GM18517 (cell line): Measurements from ENCODE around the gene TOLLIP.

ENCODE experiments used
- ATAC-seq: cut with Tn5 transposase; IDR thresholded peaks from one replicate; pipeline ENCODE4 v1.9.1; 2021; ENCODE audit warnings: mild to moderate bottlenecking, moderate library complexity; ENCODE audit not compliant: unreplicated experiment

TOLLIP gene

DNA sequence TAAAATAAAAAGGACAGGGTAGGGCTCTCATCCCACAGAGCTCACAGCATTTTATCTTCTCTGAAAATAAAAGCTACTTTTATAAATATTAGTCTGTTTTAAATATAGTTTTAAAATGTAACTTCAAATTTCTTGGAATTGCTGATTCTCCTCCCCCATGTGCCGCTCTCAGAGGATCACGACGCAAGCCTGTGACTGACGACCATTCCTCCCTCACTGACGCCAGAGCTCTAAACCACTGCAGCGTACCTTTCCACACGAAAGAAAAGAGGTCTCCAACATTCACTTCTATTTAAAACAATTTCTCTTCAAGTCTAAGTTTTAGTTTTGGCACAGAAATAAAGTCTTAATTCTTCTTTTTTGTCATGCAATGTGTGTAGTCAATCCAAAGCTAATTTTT, 9.3 kb downstream of the TOLLIP start:
- ATAC-seq, result no peak

GRCh38 chr11:1299621-1300020, 9.8 kb downstream of the TOLLIP start:
- ATAC-seq, result no peak

DNA sequence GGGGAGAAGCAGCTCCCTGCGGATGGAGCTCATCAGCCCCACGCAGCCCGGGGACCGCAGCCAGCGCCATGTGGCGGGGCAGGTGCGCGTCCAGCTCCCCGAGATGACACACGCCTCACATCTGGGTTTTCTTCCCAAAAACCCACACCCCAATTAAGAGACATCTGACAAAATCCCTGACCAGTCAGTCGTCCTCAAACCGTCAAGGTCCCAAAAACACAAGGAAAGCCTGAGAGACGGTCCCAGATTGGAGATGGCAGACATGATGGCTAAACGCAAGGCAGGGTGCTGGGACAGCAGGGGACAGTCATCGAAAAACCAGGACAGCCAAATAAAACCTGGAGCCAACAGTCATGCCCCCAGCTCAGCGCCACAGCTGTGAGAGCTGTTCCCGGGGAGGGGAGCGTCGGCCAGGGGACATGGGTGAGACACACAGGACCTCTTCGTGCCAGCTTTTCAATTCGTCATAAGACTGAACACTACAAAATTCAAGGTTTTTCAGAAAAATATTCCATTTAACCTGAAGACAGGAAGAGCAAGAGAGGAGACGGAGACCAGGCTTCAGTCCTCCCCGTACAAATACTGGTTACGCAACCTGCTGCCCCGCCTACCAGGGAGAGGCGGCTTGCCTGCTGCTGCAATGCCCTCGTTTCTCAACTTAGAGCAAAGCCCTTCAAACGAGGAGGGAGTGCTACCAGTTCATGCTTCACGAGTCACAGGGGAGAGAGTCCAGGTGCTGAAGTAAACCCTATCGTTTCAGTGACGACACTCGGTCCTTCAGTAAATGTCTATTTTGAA, 10.5 kb downstream of the TOLLIP start:
- no peak for ATAC-seq

- no peak for ATAC-seq
Observed at GRCh38 chr11:1297576-1298473, 11.6 kb downstream of the TOLLIP start.

GRCh38 chr11:1297011-1297575, 12.3 kb downstream of the TOLLIP start:
- no peak for ATAC-seq

- no peak for ATAC-seq
Observed at GRCh38 chr11:1296287-1296686, 13.1 kb downstream of the TOLLIP start.

DNA sequence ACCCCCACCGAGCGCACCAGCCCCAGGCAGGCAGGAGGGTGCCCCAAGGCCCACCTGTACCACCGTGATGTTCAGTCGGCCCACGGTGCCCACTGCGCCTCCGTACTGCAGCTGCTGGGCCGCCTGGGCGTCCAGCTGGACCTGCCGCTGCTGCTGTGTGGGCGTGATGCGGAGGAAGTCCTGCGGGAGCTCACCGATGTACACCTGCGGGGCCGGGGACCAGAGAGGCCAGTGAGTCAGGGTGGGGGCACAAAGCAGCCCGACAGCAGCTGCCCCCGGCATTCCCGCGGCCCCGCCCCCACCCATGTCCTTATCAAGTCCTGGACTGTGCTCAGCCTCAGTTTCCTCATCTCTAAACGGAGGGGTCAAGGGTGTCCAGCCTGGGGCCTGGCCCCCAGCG, 13.8 kb downstream of the TOLLIP start:
- no peak for ATAC-seq

- no peak for ATAC-seq
Observed at GRCh38 chr11:1295086-1295485, 14.3 kb downstream of the TOLLIP start.

GRCh38 chr11:1293619-1294015, 15.8 kb downstream of the TOLLIP start:
- no peak for ATAC-seq

DNA sequence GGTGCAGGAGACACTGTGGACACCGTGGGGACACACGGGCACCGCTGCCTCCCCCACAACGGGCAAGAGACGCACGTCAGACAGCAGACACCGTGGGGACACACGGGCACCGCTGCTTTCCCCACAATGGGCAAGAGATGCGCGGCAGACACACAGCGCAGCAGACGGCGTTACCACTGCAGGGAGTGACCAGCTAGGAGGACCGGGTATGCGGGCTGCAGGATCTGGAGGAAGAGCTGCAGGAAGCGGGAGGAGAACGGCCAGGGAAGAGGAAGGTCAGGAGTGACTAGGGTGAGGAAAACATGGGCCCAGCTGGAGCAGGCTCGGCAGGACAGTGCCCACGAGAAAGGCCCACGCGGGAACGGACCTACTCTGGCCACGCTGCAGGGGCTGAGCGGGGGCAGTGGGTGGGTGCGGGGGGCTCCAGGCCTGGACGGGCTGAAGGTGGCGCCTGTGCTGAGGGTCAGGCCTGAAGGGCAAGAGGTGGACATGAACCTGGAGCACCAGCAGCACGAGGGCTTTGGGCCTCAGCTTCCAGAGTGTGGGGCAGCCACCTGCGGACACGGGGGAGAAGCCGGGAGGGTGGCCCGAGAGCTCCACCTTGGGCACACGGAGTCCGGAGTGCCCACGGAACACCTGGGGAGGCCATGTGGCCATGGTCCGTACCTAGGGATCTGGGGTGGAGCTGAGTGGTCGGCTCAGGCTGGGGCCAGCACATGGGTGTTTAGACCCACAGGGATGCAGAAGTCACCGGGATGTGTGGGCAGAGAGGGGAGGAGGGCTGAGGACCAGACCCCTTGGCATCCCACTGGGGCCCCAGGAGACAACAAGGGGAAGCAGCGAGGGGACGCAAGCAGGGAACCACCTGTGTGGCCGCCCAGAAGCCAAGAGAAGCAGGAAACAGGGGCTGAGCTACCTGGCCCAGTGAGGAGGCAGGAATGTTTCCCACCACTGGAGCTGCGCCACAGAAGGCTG, 16.5 kb downstream of the TOLLIP start:
- ATAC-seq, result no peak

GRCh38 chr11:1292018-1292643, 17.3 kb downstream of the TOLLIP start:
- no peak for ATAC-seq

GRCh38 chr11:1291295-1292017, 18.0 kb downstream of the TOLLIP start:
- ATAC-seq, result no peak

DNA sequence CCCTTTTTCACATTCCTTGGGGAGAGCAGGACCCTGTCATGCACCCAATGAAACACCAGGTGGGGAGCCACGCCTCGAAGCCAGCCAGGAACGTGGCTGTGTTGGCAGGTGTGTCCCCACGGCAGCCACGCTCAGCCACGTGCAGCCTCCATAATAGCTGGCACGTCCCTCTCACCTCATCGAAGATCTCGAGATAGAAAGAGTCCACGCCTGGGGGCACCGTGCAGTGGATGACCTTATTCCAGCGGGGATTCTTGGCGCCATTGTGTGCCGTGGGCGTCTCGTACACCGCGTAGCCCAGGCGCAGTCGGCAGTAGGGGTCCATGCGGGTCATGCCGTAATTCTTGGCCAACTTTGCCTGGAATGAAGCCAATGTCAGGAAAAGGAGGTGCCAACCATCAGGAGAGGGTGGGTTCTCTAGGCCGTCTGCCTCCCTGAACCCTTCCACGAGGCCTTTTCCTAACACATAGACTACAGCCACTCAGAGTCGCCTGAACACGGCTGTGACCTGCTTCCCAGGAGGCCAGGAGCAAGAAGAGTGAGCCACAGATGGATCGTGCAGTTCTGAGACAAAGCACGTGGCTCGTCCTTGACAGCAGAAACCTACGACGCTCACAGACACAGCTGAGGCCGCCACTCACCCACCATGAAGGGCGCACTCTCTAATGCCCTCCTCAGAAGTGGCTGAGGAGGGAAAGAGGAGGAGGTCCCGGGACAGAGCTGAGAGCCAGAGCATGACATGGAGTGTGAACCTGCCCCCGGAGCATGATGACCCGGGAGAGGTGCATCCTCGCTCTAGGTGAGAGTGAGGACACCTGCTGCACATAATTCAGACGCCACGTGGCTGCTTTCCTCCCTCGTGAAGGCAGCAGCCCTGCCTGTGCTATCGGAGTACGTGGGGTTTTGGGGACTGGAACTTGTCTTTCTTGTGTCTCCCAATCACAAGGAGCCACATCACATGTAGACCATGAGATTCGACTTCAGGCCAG, 19.1 kb downstream of the TOLLIP start:
- ATAC-seq, result no peak

DNA sequence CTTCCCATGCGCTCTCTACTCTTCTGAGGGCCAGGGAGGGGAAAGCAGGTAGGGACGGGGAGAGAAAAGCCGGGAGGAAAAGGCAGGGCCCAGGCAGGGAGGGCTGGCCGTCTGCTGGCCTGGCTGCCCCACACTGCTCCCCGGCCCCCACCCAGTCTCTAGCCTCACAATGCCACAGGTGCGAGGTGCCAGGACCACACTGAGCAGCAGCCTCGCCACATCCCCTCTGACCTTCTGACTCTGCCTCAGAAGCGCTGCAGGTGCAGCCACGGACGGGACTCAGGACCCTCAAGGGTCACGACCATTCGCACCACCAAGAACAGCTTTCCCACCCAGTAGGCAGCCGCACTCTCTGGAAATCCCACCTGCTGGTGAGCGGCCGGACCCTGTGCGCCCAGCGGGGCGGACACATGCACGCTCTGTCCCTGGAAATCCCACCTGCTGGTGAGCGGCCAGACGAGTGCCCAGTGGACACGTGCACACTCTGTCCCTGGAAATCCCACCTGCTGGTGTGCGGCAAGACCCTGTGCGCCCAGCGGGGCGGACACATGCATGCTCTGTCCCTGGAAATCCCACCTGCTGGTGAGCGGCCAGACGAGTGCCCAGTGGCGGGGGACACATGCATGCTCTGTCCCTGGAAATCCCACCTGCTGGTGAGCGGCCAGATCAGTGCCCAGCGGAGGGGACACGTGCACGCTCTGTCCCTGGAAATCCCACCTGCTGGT, 20.1 kb downstream of the TOLLIP start:
- no peak for ATAC-seq

- no peak for ATAC-seq
Observed at GRCh38 chr11:1288426-1289151, 20.8 kb downstream of the TOLLIP start.

- no peak for ATAC-seq
Observed at GRCh38 chr11:1287928-1288327, 21.5 kb downstream of the TOLLIP start.

DNA sequence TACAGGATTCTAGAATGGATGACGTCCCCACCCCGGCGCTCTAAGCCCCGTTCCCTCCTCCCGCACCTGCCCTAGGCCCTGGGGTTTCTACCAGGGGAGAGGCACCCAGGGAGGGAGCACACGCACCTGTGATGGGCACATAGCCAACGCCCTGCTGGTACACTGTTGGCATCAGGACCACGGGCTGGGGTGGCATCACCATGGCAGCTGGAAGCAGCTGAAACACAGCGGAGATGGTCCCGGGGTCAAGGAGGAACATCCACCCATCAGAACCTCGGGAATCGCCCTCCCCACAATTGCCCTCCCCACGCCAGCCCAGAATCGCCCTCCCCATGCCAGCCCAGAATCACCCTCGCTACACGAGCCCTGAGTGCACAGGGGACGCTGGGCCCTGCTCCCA, 23.6 kb downstream of the TOLLIP start:
- no peak for ATAC-seq
